GM12891 (cell line): ENCODE data around the gene RAPGEF5.

Experiments used
- DNase-seq: peaks from one replicate; pipeline ENCODE4 v3.0.0; 2011; ENCODE audit warnings: low spot score; ENCODE audit not compliant: insufficient read length
- FAIRE-seq: peaks from 2 replicates; lab custom pipeline; 2011; peaks lifted over from hg19 to GRCh38; lab: Jason Lieb, UNC
- PAX5 ChIP-seq: IDR thresholded peaks from 2 replicates; pipeline ENCODE4 v1.6.1; 2011; ENCODE audit warnings: low read length, moderate library complexity, mild to moderate bottlenecking; ENCODE audit not compliant: insufficient read depth, severe bottlenecking
- POLR2A ChIP-seq: IDR thresholded peaks from 2 replicates; pipeline ENCODE4 v1.6.1; 2011; ENCODE audit warnings: low read depth, low read length, control low read depth
- POLR2AphosphoS5 ChIP-seq: IDR thresholded peaks from 2 replicates; pipeline ENCODE4 v1.6.1; 2011; ENCODE audit warnings: low read depth, low read length, control low read depth
- POU2F2 ChIP-seq: IDR thresholded peaks from 2 replicates; pipeline ENCODE4 v1.6.1; 2011; ENCODE audit warnings: low read depth, mild to moderate bottlenecking, control low read depth, low read length, moderate library complexity
- SPI1 ChIP-seq: IDR thresholded peaks from 2 replicates; pipeline ENCODE4 v1.6.1; 2011; ENCODE audit warnings: low read depth, low read length, control low read depth
- TAF1 ChIP-seq: IDR thresholded peaks from 2 replicates; pipeline ENCODE4 v1.6.1; 2011; ENCODE audit warnings: low read depth, low read length, control low read depth

RAPGEF5 gene

GRCh38 chr7:22193450-22193983 lies 163.4 kb downstream of the RAPGEF5 start:
- DNase-seq, result no peak

DNA sequence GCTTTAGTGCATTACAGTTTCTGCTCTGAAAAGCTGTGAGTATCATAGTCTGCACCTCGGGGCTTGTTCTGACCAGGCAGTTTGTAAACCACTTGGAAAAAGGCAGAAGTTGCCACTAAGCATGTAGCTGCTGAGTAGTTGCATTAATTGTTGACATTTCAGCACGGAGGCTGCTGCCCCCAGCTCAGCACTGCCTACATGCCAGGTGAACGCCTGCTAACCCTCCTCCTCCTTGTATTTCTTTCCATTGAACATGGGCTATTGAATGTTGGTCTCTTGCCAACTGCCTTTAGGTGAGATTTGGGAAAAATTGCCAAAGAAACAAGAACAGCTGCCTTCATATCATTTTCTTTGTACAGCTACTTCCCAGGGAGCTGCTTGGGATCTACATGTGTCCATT lies 164.2 kb downstream of the RAPGEF5 start:
- TF ChIP-seq POLR2AphosphoS5 (no peak), SPI1 (no peak), TAF1 (no peak), PAX5 (no peak), POU2F2 (no peak), POLR2A (no peak)
- DNase-seq, result no peak
- FAIRE-seq, result no peak

More at GRCh38 chr7:22193450-22193983, 163.4 kb downstream of the RAPGEF5 start:
- no peak for FAIRE-seq
- TF ChIP-seq TAF1, result no peak
- TF ChIP-seq POLR2A, result no peak
- TF ChIP-seq SPI1, result no peak
- no peak for TF ChIP-seq POLR2AphosphoS5
- TF ChIP-seq POU2F2, result no peak
- no peak for TF ChIP-seq PAX5

DNA sequence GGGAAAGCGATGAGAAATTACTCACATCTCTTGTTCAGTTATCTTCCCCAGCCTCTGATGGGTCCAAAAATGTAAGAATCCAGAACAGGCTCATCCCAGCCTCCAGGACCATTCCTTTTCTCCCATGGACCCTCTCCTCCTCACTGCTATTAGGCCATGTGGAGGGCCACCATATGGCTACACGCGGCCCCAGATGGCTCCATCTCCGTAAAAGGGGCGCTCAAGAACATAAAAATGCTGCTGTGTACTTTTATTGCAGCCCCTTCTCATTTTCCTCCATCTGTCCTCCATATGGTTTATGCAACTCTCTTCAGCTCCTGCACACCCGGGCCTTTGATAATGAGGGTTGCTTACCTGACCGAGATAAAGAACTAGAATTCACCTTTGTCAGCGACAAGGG lies 166.2 kb downstream of the RAPGEF5 start:
- DNase-seq (no peak), FAIRE-seq (no peak)
- TF ChIP-seq PAX5 (no peak), POLR2AphosphoS5 (no peak)

- FAIRE-seq (no peak), DNase-seq (no peak)
- no peak for TF ChIP-seq TAF1
- no peak for TF ChIP-seq POLR2AphosphoS5
- TF ChIP-seq PAX5, result no peak
Observed at GRCh38 chr7:22189741-22190140, 167.2 kb downstream of the RAPGEF5 start.

- no peak for TF ChIP-seq POLR2A
- TF ChIP-seq TAF1, result no peak
- TF ChIP-seq POLR2AphosphoS5, result no peak
- TF ChIP-seq PAX5, result no peak
- no peak for TF ChIP-seq SPI1
- no peak for TF ChIP-seq POU2F2
- FAIRE-seq (no peak), DNase-seq (no peak)
Observed at GRCh38 chr7:22189230-22189629, 167.7 kb downstream of the RAPGEF5 start.

GRCh38 chr7:22187691-22188348 lies 169.1 kb downstream of the RAPGEF5 start:
- no peak for FAIRE-seq
- no peak for DNase-seq
- TF ChIP-seq TAF1, result no peak
- TF ChIP-seq POU2F2, result no peak
- TF ChIP-seq PAX5, result no peak
- TF ChIP-seq POLR2AphosphoS5, result no peak
- TF ChIP-seq SPI1, result no peak
- TF ChIP-seq POLR2A, result no peak

GRCh38 chr7:22185559-22185958 lies 171.4 kb downstream of the RAPGEF5 start:
- DNase-seq, result no peak
- FAIRE-seq, result no peak
- TF ChIP-seq SPI1 (no peak), POU2F2 (no peak), POLR2AphosphoS5 (no peak), TAF1 (no peak), POLR2A (no peak), PAX5 (no peak)

DNA sequence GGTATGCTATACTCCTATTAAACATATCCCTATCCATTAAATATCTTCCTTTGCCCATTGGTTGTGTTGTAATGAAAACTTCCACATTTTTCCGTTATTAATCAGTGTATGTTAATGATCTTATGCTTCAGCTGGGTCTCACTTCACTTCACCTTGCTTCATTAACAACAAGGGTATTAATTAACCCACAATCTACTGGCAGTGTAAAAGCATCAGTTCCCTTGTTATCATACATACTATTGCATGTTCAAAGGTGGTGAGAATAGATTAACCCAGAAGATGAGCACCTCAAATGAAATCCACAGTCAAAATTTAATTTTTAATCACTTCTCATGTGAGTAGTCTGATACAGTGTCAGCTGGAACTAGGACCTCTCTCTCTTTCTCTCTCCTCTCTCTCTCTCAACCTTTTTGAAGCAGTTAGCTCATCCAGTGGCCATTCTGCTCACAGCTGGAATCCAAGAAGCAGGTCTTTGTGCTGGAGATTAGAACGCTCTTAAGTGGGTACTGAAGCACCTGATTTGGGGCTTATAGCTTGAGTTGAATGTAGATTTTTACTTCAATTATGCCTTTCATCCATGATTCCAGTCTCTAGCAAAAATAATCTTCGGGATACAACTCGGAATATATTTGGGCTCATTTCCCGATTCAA lies 172.3 kb downstream of the RAPGEF5 start:
- no peak for TF ChIP-seq PAX5
- TF ChIP-seq SPI1, result no peak
- TF ChIP-seq TAF1, result no peak
- TF ChIP-seq POU2F2, result no peak
- TF ChIP-seq POLR2AphosphoS5, result no peak
- no peak for TF ChIP-seq POLR2A
- FAIRE-seq, result no peak
- no peak for DNase-seq

- DNase-seq (no peak), FAIRE-seq (no peak)
- TF ChIP-seq POU2F2, result no peak
- TF ChIP-seq POLR2A, result no peak
- TF ChIP-seq POLR2AphosphoS5, result no peak
- no peak for TF ChIP-seq TAF1
- TF ChIP-seq SPI1, result no peak
- no peak for TF ChIP-seq PAX5
Observed at GRCh38 chr7:22183522-22184280, 173.3 kb downstream of the RAPGEF5 start.
